Measurements from ENCODE around the gene RICTOR.

DNA sequence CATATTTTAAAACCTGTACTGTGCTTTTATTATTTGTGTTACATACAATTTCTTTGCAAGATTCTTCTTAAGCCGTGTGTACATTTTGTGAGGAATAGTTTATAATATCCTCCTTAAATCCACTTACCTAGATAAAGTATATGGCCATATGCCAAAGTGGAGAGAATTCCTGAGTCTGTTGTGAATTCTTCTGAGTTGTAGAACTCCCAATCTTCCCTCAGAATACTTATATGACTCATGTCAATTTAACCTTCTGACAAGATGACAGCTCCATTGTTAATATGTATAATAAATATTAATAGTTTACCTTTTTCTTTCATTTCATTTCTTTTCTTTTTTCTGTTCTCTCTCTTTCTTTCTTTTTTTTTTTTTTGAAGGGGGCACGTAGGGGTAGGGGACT lies 6.0 kb upstream of the RICTOR start:
- TF ChIP-seq, protein P1, sequence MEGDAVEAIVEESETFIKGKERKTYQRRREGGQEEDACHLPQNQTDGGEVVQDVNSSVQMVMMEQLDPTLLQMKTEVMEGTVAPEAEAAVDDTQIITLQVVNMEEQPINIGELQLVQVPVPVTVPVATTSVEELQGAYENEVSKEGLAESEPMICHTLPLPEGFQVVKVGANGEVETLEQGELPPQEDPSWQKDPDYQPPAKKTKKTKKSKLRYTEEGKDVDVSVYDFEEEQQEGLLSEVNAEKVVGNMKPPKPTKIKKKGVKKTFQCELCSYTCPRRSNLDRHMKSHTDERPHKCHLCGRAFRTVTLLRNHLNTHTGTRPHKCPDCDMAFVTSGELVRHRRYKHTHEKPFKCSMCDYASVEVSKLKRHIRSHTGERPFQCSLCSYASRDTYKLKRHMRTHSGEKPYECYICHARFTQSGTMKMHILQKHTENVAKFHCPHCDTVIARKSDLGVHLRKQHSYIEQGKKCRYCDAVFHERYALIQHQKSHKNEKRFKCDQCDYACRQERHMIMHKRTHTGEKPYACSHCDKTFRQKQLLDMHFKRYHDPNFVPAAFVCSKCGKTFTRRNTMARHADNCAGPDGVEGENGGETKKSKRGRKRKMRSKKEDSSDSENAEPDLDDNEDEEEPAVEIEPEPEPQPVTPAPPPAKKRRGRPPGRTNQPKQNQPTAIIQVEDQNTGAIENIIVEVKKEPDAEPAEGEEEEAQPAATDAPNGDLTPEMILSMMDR (IDR thresholded peaks at IDR 0.05) = no peak
- TF ChIP-seq EP300 (IDR thresholded peaks at IDR 0.05) = no peak
- TF ChIP-seq POLR2A (IDR thresholded peaks at IDR 0.05) = no peak
